GM10266 (cell line): Measurements from ENCODE around the gene CACHD1.

ENCODE experiments used
- DNase-seq: peaks from one replicate; pipeline ENCODE4 v3.0.0; 2012; ENCODE audit errors: extremely low spot score
- CTCF ChIP-seq: IDR thresholded peaks from 2 replicates; pipeline ENCODE4 v1.5.1; 2012; ENCODE audit warnings: mild to moderate bottlenecking, low read depth; ENCODE audit not compliant: control insufficient read depth, insufficient read depth; ENCODE audit errors: missing control alignments

CACHD1 gene

GRCh38 chr1:64581135-64581842, 111.4 kb downstream of the CACHD1 start:
- no peak for DNase-seq
- TF ChIP-seq CTCF: no peak

GRCh38 chr1:64581843-64582185, 111.9 kb downstream of the CACHD1 start:
- no peak for TF ChIP-seq CTCF
- no peak for DNase-seq

- DNase-seq: no peak
- no peak for TF ChIP-seq CTCF
These were observed 114.5 kb downstream of the CACHD1 start for GRCh38 chr1:64584479-64584878.

- no peak for TF ChIP-seq CTCF
- DNase-seq: no peak
These were observed 118.9 kb downstream of the CACHD1 start for GRCh38 chr1:64588876-64589275.

- no peak for TF ChIP-seq CTCF
- DNase-seq: no peak
These were observed 120.4 kb downstream of the CACHD1 start for GRCh38 chr1:64590316-64590715.

GRCh38 chr1:64594446-64594845, 124.5 kb downstream of the CACHD1 start:
- TF ChIP-seq CTCF: no peak
- DNase-seq: no peak

GRCh38 chr1:64595871-64596515, 126.1 kb downstream of the CACHD1 start:
- DNase-seq: no peak
- no peak for TF ChIP-seq CTCF
